B cell (primary cell): Measurements from ENCODE around the gene PRKCG. TPM values are rescaled to one million over a fixed set of nuclear protein-coding genes. Genes with fewer than 3 reads are reported as not detected.

Experiments
- ATAC-seq: fragments of 200-7000 bp; cut with Tn5 transposase; one replicate; pipeline ENCODE4 v1.10.0; 2021; ENCODE audit warnings: low read depth, mild to moderate bottlenecking, moderate number of reproducible peaks, moderate library complexity
- CTCF ChIA-PET: fragments of 350-600 bp; sonication (Branson Sonifier 250); formaldehyde crosslinking; loops from one replicate; lab custom pipeline; 2021; ENCODE audit warnings: antibody characterized with exemption, inconsistent platforms; lab: Charles Lee
- POLR2A ChIA-PET: fragments of 350-600 bp; sonication (Branson Sonifier 250); formaldehyde crosslinking; loops from one replicate; lab custom pipeline; 2021; ENCODE audit warnings: antibody characterized with exemption; lab: Charles Lee
- DNase-seq: peaks from one replicate; pipeline ENCODE4 v3.0.0; 2013
- H2AFZ ChIP-seq: 2 replicates; pipeline ENCODE4 v1.6.1; 2012; ENCODE audit warnings: mild to moderate bottlenecking, low read depth, low read length; ENCODE audit not compliant: insufficient read depth, poor library complexity, severe bottlenecking
- H3K27ac ChIP-seq, 2 donors: 1 replicate in 1 of 2; 2 replicates in 1 of 2; pipeline ENCODE4 v1.5.1; 2012 to 2013; ENCODE audit warnings: low read length in 2 of 2, mild to moderate bottlenecking in 2 of 2, moderate library complexity in 1 of 2
- H3K27me3 ChIP-seq, 4 experiments: fragments of 200-600 bp in 1 of 4; sonication (generic) in 1 of 4; replicated peaks in 1 of 4; 1 replicate in 2 of 4; 2 replicates in 2 of 4; pipeline versions ENCODE4 v1.6.1 to v1.7.0; 2013 to 2016; ENCODE audit warnings: low read length in 3 of 4, mild to moderate bottlenecking in 2 of 4, mixed read lengths in 1 of 4, moderate library complexity in 1 of 4; ENCODE audit not compliant: insufficient read depth in 4 of 4, control insufficient read depth in 3 of 4; ENCODE audit errors: control extremely low read depth in 1 of 4
- H3K36me3 ChIP-seq, 2 experiments: replicated peaks in 1 of 2; 1 replicate in 1 of 2; 2 replicates in 1 of 2; pipeline versions ENCODE4 v1.6.1 to v1.7.1; 2013; ENCODE audit warnings: low read length in 1 of 2; ENCODE audit not compliant: insufficient read depth in 2 of 2, control insufficient read depth in 1 of 2; ENCODE audit errors: control extremely low read depth in 1 of 2, extremely low read depth in 1 of 2
- H3K4me1 ChIP-seq, 2 donors: fragments of 200-600 bp in 1 of 2; sonication (generic) in 1 of 2; 1 replicate in 1 of 2; 2 replicates in 1 of 2; pipeline versions ENCODE4 v1.5.1 to v1.6.1; 2013 to 2017; ENCODE audit warnings: low read length in 2 of 2; ENCODE audit not compliant: control insufficient read depth in 2 of 2, insufficient read depth in 2 of 2
- H3K4me2 ChIP-seq: replicated peaks from 2 replicates; pipeline ENCODE3; 2012; ENCODE audit warnings: mild to moderate bottlenecking, low read depth, low read length; ENCODE audit not compliant: poor library complexity, severe bottlenecking
- H3K4me3 ChIP-seq, 5 experiments: fragments of 200-600 bp in 1 of 5; sonication (generic) in 1 of 5; 1 replicate in 3 of 5; 2 replicates in 2 of 5; pipeline versions ENCODE4 v1.5.1 to v1.7.0; 2011 to 2016; ENCODE audit warnings: low read length in 4 of 5, mild to moderate bottlenecking in 4 of 5, low read depth in 2 of 5, control low read depth in 1 of 5, moderate library complexity in 1 of 5; ENCODE audit not compliant: insufficient read depth in 1 of 5; ENCODE audit errors: control extremely low read depth in 1 of 5, extremely low read depth in 1 of 5
- H3K79me2 ChIP-seq: fragments of 200-600 bp; sonication (generic); one replicate; pipeline ENCODE4 v1.6.0; 2016; ENCODE audit warnings: low read length; ENCODE audit not compliant: control insufficient read depth, insufficient read depth
- H3K9ac ChIP-seq: fragments of 200-600 bp; sonication (generic); 2 replicates; pipeline ENCODE4 v1.6.1; 2017; ENCODE audit warnings: mild to moderate bottlenecking, low read length, moderate library complexity
- H3K9me3 ChIP-seq, 3 donors: one replicate each; pipeline versions ENCODE4 v1.6.1 to v1.7.1; 2013; ENCODE audit warnings: low read length in 2 of 3; ENCODE audit not compliant: control insufficient read depth in 2 of 3, insufficient read depth in 1 of 3; ENCODE audit errors: control extremely low read depth in 1 of 3
- H4K20me1 ChIP-seq: 2 replicates; pipeline ENCODE4 v1.6.0; 2012; ENCODE audit warnings: mild to moderate bottlenecking, low read length; ENCODE audit not compliant: insufficient read depth, control insufficient read depth, poor library complexity, severe bottlenecking
- H3K27ac Mint-ChIP-seq: one replicate; pipeline ENCODE4 v1.8.0; 2021; ENCODE audit warnings: mixed read lengths
- H3K27me3 Mint-ChIP-seq: one replicate; pipeline ENCODE4 v1.8.0; 2021; ENCODE audit warnings: mixed read lengths
- H3K4me1 Mint-ChIP-seq: one replicate; pipeline ENCODE4 v1.8.0; 2021; ENCODE audit warnings: mixed read lengths
- H3K4me3 Mint-ChIP-seq: one replicate; pipeline ENCODE4 v1.8.0; 2021; ENCODE audit warnings: mixed read lengths
- H3K9me3 Mint-ChIP-seq: one replicate; pipeline ENCODE4 v1.8.0; 2022; ENCODE audit warnings: mixed read lengths; ENCODE audit not compliant: insufficient read depth
- CTCF ChIP-seq: fragments of 200-600 bp; IDR thresholded peaks from one replicate; pipeline ENCODE4 v1.8.0; 2022; ENCODE audit warnings: antibody characterized with exemption, mild to moderate bottlenecking
- EZH2 ChIP-seq: IDR thresholded peaks from 2 replicates; pipeline ENCODE4 v1.6.1; 2012; ENCODE audit warnings: borderline replicate concordance, low read depth, mild to moderate bottlenecking, moderate library complexity, low read length; ENCODE audit not compliant: insufficient read depth, poor library complexity, severe bottlenecking
- WGBS: methylation state at CpG from one replicate; pipeline ENCODE4 v1.1.5; 2013; ENCODE audit warnings: missing lambda C conversion rate; ENCODE audit not compliant: insufficient coverage; 5-methylcytosine and 5-hydroxymethylcytosine counted together
- intact Hi-C: fragments of 100-400 bp; cut with micrococcal nuclease; formaldehyde crosslinking; loops from one replicate; pipeline ENCODE4 v1.10.0; 2022
- polyA plus RNA-seq: library from polyadenylated mRNA; depleted of rRNA; stranded (reverse); fragments of >200 nt; gene quantifications from 2 replicates; pipeline ENCODE4 v1.2.3, GENCODE V29; 2012
- total RNA-seq, 2 donors: library from RNA; stranded (reverse); fragments of 120-200 nt in 1 of 2; gene quantifications; 1 replicate in 1 of 2; 2 replicates in 1 of 2; pipeline versions ENCODE4 v1.2.3 to v1.2.4, GENCODE V29; 2013 to 2022

Gene PRKCG
- total and polyA plus RNA-seq, 2 donors (not counting 1 experiment from before 2014, with no cell fraction given), result 0.31 TPM; not detected in 1

GRCh38 chr19:53866865-53867224 lies 15.2 kb upstream of the PRKCG start:
- peaks cover 29% of the 10 kb centered on the region for H4K20me1 ChIP-seq
- peak overlapping the region; percentile 97 for H3K4me2 ChIP-seq
- peak overlapping the region; percentile 43 for H2AFZ ChIP-seq
- H3K36me3 ChIP-seq, result no peaks in the 10 kb centered on the region
- H3K27ac ChIP-seq, result peak overlapping the region; percentile 97 to 99
- H3K4me3 ChIP-seq, result peak overlapping the region; percentile 30 to 62 (median 51)
- ATAC-seq, result no peak
- no peak for DNase-seq
- no peaks in the 10 kb centered on the region for H3K27me3 Mint-ChIP-seq
- H3K9me3 Mint-ChIP-seq, result no peaks in the 10 kb centered on the region
- peaks cover 30 to 54% of the 10 kb centered on the region in 2 donors for H3K4me1 ChIP-seq
- H3K4me1 Mint-ChIP-seq, result peaks cover 38% of the 10 kb centered on the region
- H3K9me3 ChIP-seq, result peaks cover 0 to 16% (median 2%) of the 10 kb centered on the region in 3 donors
- TF ChIP-seq EZH2, result no peak
- TF ChIP-seq CTCF, result no peak
- H3K9ac ChIP-seq, result peak overlapping the region; percentile 82
- peak overlapping the region; percentile 99 for H3K27ac Mint-ChIP-seq
- CTCF ChIA-PET, result interaction anchor here (0.9 to 1.2 kb wide), 4 partner anchors 13 to 24 kb away, joined by 3 to 5 read pairs (median 5); partner anchors contain the start of gene PRKCG
- POLR2A ChIA-PET, result no interaction called here
- H3K4me3 Mint-ChIP-seq, result peak overlapping the region; percentile 92
- peaks cover 16% of the 10 kb centered on the region for H3K79me2 ChIP-seq
- no peaks in the 10 kb centered on the region for H3K27me3 ChIP-seq
- intact Hi-C loops, result loop anchor here (1.0 to 5.0 kb wide), 9 partner anchors 12 to 1695 kb away; partner anchors contain the start of genes KMT5C, LENG9, NDUFA3 and PRPF31
- WGBS, result 73% methylated on average over 14 of the region's 14 CpGs
